ENCODE measurements around the gene TCF12. TPM values are rescaled to one million over a fixed set of nuclear protein-coding genes. Genes with fewer than 3 reads are reported as not detected.

TCF12 gene
- polyA plus RNA-seq, 1 experiment, result 447 TPM

GRCh38 chr15:57184502-57184901, 266.1 kb downstream of the TCF12 start:
- TF ChIP-seq CTCF (IDR thresholded peaks at IDR 0.05; ENCODE audit: low read depth, low read length), result no peak
- DNase-seq (ENCODE audit: low read depth, low spot score), result no peak
- peaks cover 3% of the 10 kb centered on the region; the same call in 1 of the 2 replicates for H3K9me3 ChIP-seq (ENCODE audit: control insufficient read depth, insufficient read depth, low read length)
- H3K27ac ChIP-seq (ENCODE audit: low read depth, low read length), result no peak overlapping the region
- POLR2A ChIA-PET, result no interaction called here
- no peaks in the 10 kb centered on the region for H3K27me3 ChIP-seq (ENCODE audit: control insufficient read depth, insufficient read depth, low read length)
- CTCF ChIA-PET, result interaction anchor here (1.5 kb wide), 1 partner anchor 14 kb away, joined by 3 read pairs; no protein-coding TSS in a partner anchor
- H3K4me3 ChIP-seq (ENCODE audit: low read depth, low read length), result no peak overlapping the region

GRCh38 chr15:57185507-57186074, 267.1 kb downstream of the TCF12 start:
- no peak for TF ChIP-seq CTCF (IDR thresholded peaks at IDR 0.05; ENCODE audit: low read depth, low read length)
- Histone ChIP-seq H3K4me3 (ENCODE audit: low read depth, low read length) (no peak overlapping the region), H3K27ac (ENCODE audit: low read depth, low read length) (no peak overlapping the region), H3K27me3 (ENCODE audit: control insufficient read depth, insufficient read depth, low read length) (no peaks in the 10 kb centered on the region), H3K9me3 (ENCODE audit: control insufficient read depth, insufficient read depth, low read length) (peaks cover 3% of the 10 kb centered on the region; the same call in 1 of the 2 replicates)
- ChIA-PET CTCF (no interaction called here), POLR2A (interaction anchor here (0.5 kb wide), 1 partner anchor 34 kb away, joined by 4 read pairs; no protein-coding TSS in a partner anchor)
- no peak for DNase-seq (ENCODE audit: low read depth, low spot score)

- TF ChIP-seq CTCF (IDR thresholded peaks at IDR 0.05; ENCODE audit: low read depth, low read length), result no peak
- DNase-seq (ENCODE audit: low read depth, low spot score), result no peak
- ChIA-PET POLR2A (no interaction called here), CTCF (interaction anchor here (0.7 kb wide), 1 partner anchor 495 kb away, joined by 3 read pairs; no protein-coding TSS in a partner anchor)
- peaks cover 3% of the 10 kb centered on the region; the same call in 1 of the 2 replicates for H3K9me3 ChIP-seq (ENCODE audit: control insufficient read depth, insufficient read depth, low read length)
- no peaks in the 10 kb centered on the region for H3K27me3 ChIP-seq (ENCODE audit: control insufficient read depth, insufficient read depth, low read length)
- no peak overlapping the region for H3K27ac ChIP-seq (ENCODE audit: low read depth, low read length)
- no peak overlapping the region for H3K4me3 ChIP-seq (ENCODE audit: low read depth, low read length)
These were observed 271.0 kb downstream of the TCF12 start for GRCh38 chr15:57189466-57189865.

GRCh38 chr15:57190208-57190607, 271.8 kb downstream of the TCF12 start:
- Histone ChIP-seq H3K4me3 (ENCODE audit: low read depth, low read length) (no peak overlapping the region), H3K27ac (ENCODE audit: low read depth, low read length) (no peak overlapping the region), H3K9me3 (ENCODE audit: control insufficient read depth, insufficient read depth, low read length) (peaks cover 3% of the 10 kb centered on the region; the same call in 1 of the 2 replicates), H3K27me3 (ENCODE audit: control insufficient read depth, insufficient read depth, low read length) (no peaks in the 10 kb centered on the region)
- 0 out of 2 replicates have a peak, but pooled peaks have one; percentile 8 for TF ChIP-seq CTCF (IDR thresholded peaks at IDR 0.05; ENCODE audit: low read depth, low read length)
- ChIA-PET CTCF (interaction anchor here (0.7 to 1.4 kb wide), 5 partner anchors 23 to 699 kb away, joined by 3 to 5 read pairs (median 3); no protein-coding TSS in a partner anchor), POLR2A (no interaction called here)
- DNase-seq (ENCODE audit: low read depth, low spot score), result no peak

- Histone ChIP-seq H3K9me3 (ENCODE audit: control insufficient read depth, insufficient read depth, low read length) (no peaks in the 10 kb centered on the region), H3K4me3 (ENCODE audit: low read depth, low read length) (no peak overlapping the region), H3K27ac (ENCODE audit: low read depth, low read length) (no peak overlapping the region), H3K27me3 (ENCODE audit: control insufficient read depth, insufficient read depth, low read length) (no peaks in the 10 kb centered on the region)
- DNase-seq (ENCODE audit: low read depth, low spot score), result no peak
- ChIA-PET POLR2A (no interaction called here), CTCF (no interaction called here)
- no peak for TF ChIP-seq CTCF (IDR thresholded peaks at IDR 0.05; ENCODE audit: low read depth, low read length)
These were observed 274.7 kb downstream of the TCF12 start for GRCh38 chr15:57193161-57193560.

Data from AG04450 (cell line).